Measurements from ENCODE around the gene SFMBT2. TPM values are rescaled to one million over a fixed set of nuclear protein-coding genes. Genes with fewer than 3 reads are reported as not detected.

The SFMBT2 gene
- total RNA-seq, 2 experiments from 2014 or later: 7.9 to 8.3 TPM

DNA sequence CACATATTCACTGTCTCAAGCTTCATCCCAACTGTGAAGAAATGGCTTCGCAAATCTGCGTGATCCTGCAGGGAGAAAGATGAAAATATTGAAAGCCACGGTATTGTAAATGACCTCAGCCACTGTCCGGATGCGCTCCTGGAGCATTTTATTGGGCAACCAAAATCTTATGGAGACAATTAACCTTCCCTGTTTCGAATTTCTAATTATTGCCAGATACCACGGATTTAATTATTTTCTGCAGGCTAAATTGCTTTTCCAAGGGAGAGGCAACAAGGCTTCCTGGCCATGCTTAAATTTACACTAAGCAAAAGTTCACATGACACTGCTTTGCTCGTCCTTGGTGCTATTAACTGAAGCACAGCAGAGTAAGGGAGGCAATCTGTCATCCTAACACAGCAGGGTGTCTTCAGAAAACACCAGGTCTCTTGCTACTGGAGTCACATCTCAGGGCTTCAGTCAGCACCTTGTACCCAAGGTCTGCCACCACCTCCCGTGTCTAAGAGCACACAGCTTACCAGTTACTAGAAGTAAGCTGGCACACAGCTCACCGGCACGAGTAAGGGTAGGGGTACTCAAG lies 162.2 kb downstream of the SFMBT2 start:
- no peak overlapping the region for H3K4me3 ChIP-seq (ENCODE audit: low read depth, low read length, poor library complexity, severe bottlenecking)
- no TSS peak for BruUV-seq (replicated peaks)
- no peak overlapping the region for H3K4me2 ChIP-seq (ENCODE audit: low read length)
- POLR2A ChIA-PET: no interaction called here
- TF ChIP-seq, protein P1, sequence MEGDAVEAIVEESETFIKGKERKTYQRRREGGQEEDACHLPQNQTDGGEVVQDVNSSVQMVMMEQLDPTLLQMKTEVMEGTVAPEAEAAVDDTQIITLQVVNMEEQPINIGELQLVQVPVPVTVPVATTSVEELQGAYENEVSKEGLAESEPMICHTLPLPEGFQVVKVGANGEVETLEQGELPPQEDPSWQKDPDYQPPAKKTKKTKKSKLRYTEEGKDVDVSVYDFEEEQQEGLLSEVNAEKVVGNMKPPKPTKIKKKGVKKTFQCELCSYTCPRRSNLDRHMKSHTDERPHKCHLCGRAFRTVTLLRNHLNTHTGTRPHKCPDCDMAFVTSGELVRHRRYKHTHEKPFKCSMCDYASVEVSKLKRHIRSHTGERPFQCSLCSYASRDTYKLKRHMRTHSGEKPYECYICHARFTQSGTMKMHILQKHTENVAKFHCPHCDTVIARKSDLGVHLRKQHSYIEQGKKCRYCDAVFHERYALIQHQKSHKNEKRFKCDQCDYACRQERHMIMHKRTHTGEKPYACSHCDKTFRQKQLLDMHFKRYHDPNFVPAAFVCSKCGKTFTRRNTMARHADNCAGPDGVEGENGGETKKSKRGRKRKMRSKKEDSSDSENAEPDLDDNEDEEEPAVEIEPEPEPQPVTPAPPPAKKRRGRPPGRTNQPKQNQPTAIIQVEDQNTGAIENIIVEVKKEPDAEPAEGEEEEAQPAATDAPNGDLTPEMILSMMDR (conservative IDR thresholded peaks at IDR 0.05; ENCODE audit: low read length): no peak
- no peak for TF ChIP-seq EZH2phosphoT487 (IDR thresholded peaks at IDR 0.05; ENCODE audit: borderline replicate concordance, low read depth, low read length)
- H4K20me1 ChIP-seq (ENCODE audit: insufficient read depth, low read length): no peaks in the 10 kb centered on the region
- DNase-seq (ENCODE audit: low spot score): no peak
- H3K36me3 ChIP-seq (ENCODE audit: insufficient read depth, low read length): no peaks in the 10 kb centered on the region
- H3K9me3 ChIP-seq (ENCODE audit: low read length): no peaks in the 10 kb centered on the region
- H2AFZ ChIP-seq (ENCODE audit: low read length): no peak overlapping the region
- H3K27ac ChIP-seq (ENCODE audit: low read depth, low read length, poor library complexity, severe bottlenecking): no peak overlapping the region
- peaks cover 13% of the 10 kb centered on the region for H3K4me1 ChIP-seq (ENCODE audit: insufficient read depth, low read length, poor library complexity, severe bottlenecking)
- intact Hi-C loops (cut with micrococcal nuclease; ENCODE audit: unreplicated experiment): no loop called here
- H3K79me2 ChIP-seq (ENCODE audit: insufficient read depth, low read depth, low read length): no peaks in the 10 kb centered on the region
- H3K9me2 ChIP-seq (ENCODE audit: insufficient read depth, low read length): no peaks in the 10 kb centered on the region
- CTCF ChIA-PET (ENCODE audit: unreplicated experiment): no interaction called here

DNA sequence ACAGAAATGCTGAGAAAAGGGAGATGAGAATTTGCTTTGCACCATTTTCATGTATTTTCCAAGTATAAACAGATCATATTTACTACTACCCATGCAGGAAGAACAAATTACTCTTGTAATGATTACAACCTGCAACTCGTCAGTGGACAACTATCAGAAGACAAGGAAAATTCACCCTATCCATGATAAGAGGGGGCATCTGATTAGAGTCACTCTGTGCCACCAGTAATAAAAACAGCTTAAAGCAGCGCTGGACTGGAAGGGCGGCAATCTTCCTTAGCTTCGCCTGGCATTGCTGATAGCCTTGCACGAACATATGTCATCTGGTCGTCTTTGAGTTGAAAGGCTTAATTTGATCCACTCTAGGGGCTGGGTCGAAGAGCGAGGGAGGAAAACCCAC lies 162.7 kb downstream of the SFMBT2 start:
- Histone ChIP-seq H3K79me2 (ENCODE audit: insufficient read depth, low read depth, low read length) (no peaks in the 10 kb centered on the region), H3K4me3 (ENCODE audit: low read depth, low read length, poor library complexity, severe bottlenecking) (no peak overlapping the region), H3K9me2 (ENCODE audit: insufficient read depth, low read length) (no peaks in the 10 kb centered on the region), H4K20me1 (ENCODE audit: insufficient read depth, low read length) (no peaks in the 10 kb centered on the region), H3K36me3 (ENCODE audit: insufficient read depth, low read length) (peaks cover 2% of the 10 kb centered on the region; the same call in 1 of the 2 replicates), H3K4me2 (ENCODE audit: low read length) (no peak overlapping the region), H2AFZ (ENCODE audit: low read length) (no peak overlapping the region), H3K27ac (ENCODE audit: low read depth, low read length, poor library complexity, severe bottlenecking) (no peak overlapping the region), H3K4me1 (ENCODE audit: insufficient read depth, low read length, poor library complexity, severe bottlenecking) (peaks cover 16% of the 10 kb centered on the region), H3K9me3 (ENCODE audit: low read length) (no peaks in the 10 kb centered on the region)
- intact Hi-C loops (cut with micrococcal nuclease; ENCODE audit: unreplicated experiment): no loop called here
- no peak for TF ChIP-seq EZH2phosphoT487 (IDR thresholded peaks at IDR 0.05; ENCODE audit: borderline replicate concordance, low read depth, low read length)
- TF ChIP-seq, protein P1 (conservative IDR thresholded peaks at IDR 0.05; ENCODE audit: low read length): no peak
- ChIA-PET CTCF (ENCODE audit: unreplicated experiment) (no interaction called here), POLR2A (no interaction called here)
- DNase-seq (ENCODE audit: low spot score): no peak
- BruUV-seq (replicated peaks): no TSS peak

DNA sequence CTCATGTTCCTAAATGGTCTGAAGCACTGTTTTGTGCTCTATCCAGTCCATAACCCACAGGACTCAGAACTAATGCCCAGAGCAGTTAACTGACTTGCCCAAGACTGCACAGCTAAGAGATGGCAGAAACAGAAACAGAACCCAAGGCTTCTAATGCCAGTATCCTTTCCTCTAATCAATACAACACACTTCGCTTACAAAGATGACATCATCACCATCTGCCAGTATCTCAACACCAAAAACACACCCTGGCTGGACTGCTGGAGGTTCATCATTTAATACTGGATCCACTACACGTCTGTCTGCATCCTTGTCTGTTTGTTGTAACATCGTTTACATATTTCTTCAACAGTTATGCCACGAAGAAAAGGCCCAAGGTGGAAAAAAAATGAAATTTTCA lies 165.3 kb downstream of the SFMBT2 start:
- Histone ChIP-seq H3K79me2 (ENCODE audit: insufficient read depth, low read depth, low read length) (no peaks in the 10 kb centered on the region), H3K9me3 (ENCODE audit: low read length) (no peaks in the 10 kb centered on the region), H3K9me2 (ENCODE audit: insufficient read depth, low read length) (no peaks in the 10 kb centered on the region), H2AFZ (ENCODE audit: low read length) (no peak overlapping the region), H3K27ac (ENCODE audit: low read depth, low read length, poor library complexity, severe bottlenecking) (no peak overlapping the region), H3K36me3 (ENCODE audit: insufficient read depth, low read length) (peaks cover 27% of the 10 kb centered on the region), H4K20me1 (ENCODE audit: insufficient read depth, low read length) (no peaks in the 10 kb centered on the region), H3K4me1 (ENCODE audit: insufficient read depth, low read length, poor library complexity, severe bottlenecking) (peaks cover 16% of the 10 kb centered on the region), H3K4me2 (ENCODE audit: low read length) (no peak overlapping the region), H3K4me3 (ENCODE audit: low read depth, low read length, poor library complexity, severe bottlenecking) (no peak overlapping the region)
- no TSS peak for BruUV-seq (replicated peaks)
- ChIA-PET CTCF (ENCODE audit: unreplicated experiment) (no interaction called here), POLR2A (interaction anchor here (0.5 kb wide), 1 partner anchor 653 kb away, joined by 6 read pairs; no protein-coding TSS in a partner anchor)
- TF ChIP-seq EZH2phosphoT487 (IDR thresholded peaks at IDR 0.05; ENCODE audit: borderline replicate concordance, low read depth, low read length): no peak
- TF ChIP-seq, protein P1 (conservative IDR thresholded peaks at IDR 0.05; ENCODE audit: low read length): no peak
- no peak for DNase-seq (ENCODE audit: low spot score)
- intact Hi-C loops (cut with micrococcal nuclease; ENCODE audit: unreplicated experiment): no loop called here

Data from OCI-LY7 (cell line).